ENCODE results near the gene CPVL. TPM values are rescaled to one million over a fixed set of nuclear protein-coding genes. Genes with fewer than 3 reads are reported as not detected.

The CPVL gene
- total and polyA plus RNA-seq, 2 of the 8 experiments (the other 6 are each of a cell fraction or from before 2014, with no cell fraction given), result 40.0 to 55.0 TPM

DNA sequence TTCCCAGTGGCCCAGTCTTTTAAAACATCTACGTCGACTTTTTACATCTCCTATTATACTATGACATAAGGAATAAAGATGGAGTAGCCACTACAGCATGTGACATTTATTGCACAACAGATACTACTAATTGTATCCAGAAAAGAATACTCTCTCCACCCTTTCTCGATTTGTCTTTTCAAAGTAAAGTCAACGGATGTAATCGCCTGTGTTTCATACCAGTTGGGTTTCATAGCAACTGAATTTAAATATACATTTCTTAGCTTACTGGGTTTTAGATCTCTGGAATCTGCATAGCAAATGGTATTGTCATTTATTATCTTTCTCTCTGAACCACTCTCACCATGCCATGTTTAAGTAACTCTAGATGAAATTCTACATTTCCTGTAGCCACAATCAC lies 101.8 kb downstream of the CPVL start:
- Histone ChIP-seq H3K27me3 (replicated peaks in 1 of 4; ENCODE audit: control insufficient read depth in 3 of 4, extremely low read depth in 1 of 4, insufficient read depth in 3 of 4, low read length in 3 of 4) (no peaks in the 10 kb centered on the region), H3K79me2 (ENCODE audit: control insufficient read depth in 1 of 2, insufficient read depth in 2 of 2, low read length in 2 of 2) (no peaks in the 10 kb centered on the region), H3K36me3 (ENCODE audit: control insufficient read depth in 2 of 4, insufficient read depth in 4 of 4, low read length in 3 of 4) (no peaks in the 10 kb centered on the region), H3K4me1 (replicated peaks in 1 of 4; ENCODE audit: control insufficient read depth in 3 of 4, insufficient read depth in 4 of 4, low read length in 3 of 4) (peaks cover 0 to 17% (median 6%) of the 10 kb centered on the region in 4 experiments; a peak in 2 of 7 replicates), H3K23ac (ENCODE audit: insufficient read length) (no peak overlapping the region), H2BK5ac (ENCODE audit: low read depth, low read length) (no peak overlapping the region), H2BK20ac (ENCODE audit: low read length) (no peak overlapping the region), H4K20me1 (replicated peaks in 1 of 2; ENCODE audit: control insufficient read depth in 1 of 2, insufficient read depth in 2 of 2, low read length in 2 of 2) (no peaks in the 10 kb centered on the region), H2AK5ac (ENCODE audit: low read depth, low read length) (no peak overlapping the region), H4K8ac (ENCODE audit: extremely low read depth, insufficient read depth, low read length) (no peak overlapping the region), H2BK15ac (ENCODE audit: low read length) (no peak overlapping the region), H3K14ac (ENCODE audit: insufficient read length) (no peak overlapping the region), H3K23me2 (ENCODE audit: low read depth, low read length) (no peaks in the 10 kb centered on the region), H2BK120ac (replicated peaks; ENCODE audit: low read depth, low read length) (no peak overlapping the region), H3K9me3 (ENCODE audit: insufficient read depth in 2 of 2, low read depth in 1 of 2, low read length in 1 of 2) (no peaks in the 10 kb centered on the region), H3K79me1 (ENCODE audit: low read depth, low read length) (no peaks in the 10 kb centered on the region), H3K9ac (replicated peaks in 1 of 4; ENCODE audit: extremely low read depth in 1 of 4, low read depth in 3 of 4, low read length in 3 of 4) (no peak overlapping the region), H4K5ac (ENCODE audit: insufficient read length, low read depth, low read length) (no peak overlapping the region), H2BK12ac (ENCODE audit: low read depth, low read length) (no peak overlapping the region), H3K4me2 (ENCODE audit: insufficient read depth in 1 of 2, low read depth in 2 of 2, low read length in 2 of 2) (no peak overlapping the region), H3K56ac (replicated peaks; ENCODE audit: insufficient read length, low read depth, low read length) (no peak overlapping the region), H4K91ac (replicated peaks; ENCODE audit: insufficient read length, low read length) (no peak overlapping the region), H3K4ac (replicated peaks; ENCODE audit: insufficient read length, low read depth, low read length) (no peak overlapping the region), H2AFZ (ENCODE audit: low read length) (no peak overlapping the region), H3K18ac (ENCODE audit: extremely low read depth, low read length) (no peak overlapping the region), H3K4me3 (ENCODE audit: extremely low read depth in 1 of 4, insufficient read depth in 2 of 4, low read depth in 3 of 4, low read length in 4 of 4) (no peak overlapping the region), H3K27ac (ENCODE audit: low read depth, low read length) (no peak overlapping the region)
- POLR2A ChIA-PET (ENCODE audit: partially characterized antibody), result no interaction called here
- no peak for DNase-seq (ENCODE audit: low read depth in 1 of 2, low spot score in 2 of 2)
- TF ChIP-seq EGR1 (IDR thresholded peaks at IDR 0.05; ENCODE audit: borderline replicate concordance, low read depth, low read length), result no peak
- TF ChIP-seq, protein P1, sequence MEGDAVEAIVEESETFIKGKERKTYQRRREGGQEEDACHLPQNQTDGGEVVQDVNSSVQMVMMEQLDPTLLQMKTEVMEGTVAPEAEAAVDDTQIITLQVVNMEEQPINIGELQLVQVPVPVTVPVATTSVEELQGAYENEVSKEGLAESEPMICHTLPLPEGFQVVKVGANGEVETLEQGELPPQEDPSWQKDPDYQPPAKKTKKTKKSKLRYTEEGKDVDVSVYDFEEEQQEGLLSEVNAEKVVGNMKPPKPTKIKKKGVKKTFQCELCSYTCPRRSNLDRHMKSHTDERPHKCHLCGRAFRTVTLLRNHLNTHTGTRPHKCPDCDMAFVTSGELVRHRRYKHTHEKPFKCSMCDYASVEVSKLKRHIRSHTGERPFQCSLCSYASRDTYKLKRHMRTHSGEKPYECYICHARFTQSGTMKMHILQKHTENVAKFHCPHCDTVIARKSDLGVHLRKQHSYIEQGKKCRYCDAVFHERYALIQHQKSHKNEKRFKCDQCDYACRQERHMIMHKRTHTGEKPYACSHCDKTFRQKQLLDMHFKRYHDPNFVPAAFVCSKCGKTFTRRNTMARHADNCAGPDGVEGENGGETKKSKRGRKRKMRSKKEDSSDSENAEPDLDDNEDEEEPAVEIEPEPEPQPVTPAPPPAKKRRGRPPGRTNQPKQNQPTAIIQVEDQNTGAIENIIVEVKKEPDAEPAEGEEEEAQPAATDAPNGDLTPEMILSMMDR (IDR thresholded peaks at IDR 0.05; ENCODE audit: control extremely low read depth in 1 of 3, insufficient read depth in 1 of 3, low read depth in 1 of 3, low read length in 3 of 3), result no peak
- no peak for TF ChIP-seq KDM1A (IDR thresholded peaks at IDR 0.05; ENCODE audit: borderline replicate concordance, low read length)
- no peak for TF ChIP-seq EP300 (IDR thresholded peaks at IDR 0.05; ENCODE audit: borderline replicate concordance in 1 of 2, low read depth in 2 of 2, low read length in 2 of 2)
- no peak for TF ChIP-seq BACH1 (IDR thresholded peaks at IDR 0.05; ENCODE audit: low read length)
- TF ChIP-seq CBX8 (IDR thresholded peaks at IDR 0.05; ENCODE audit: borderline replicate concordance, low read depth, low read length), result no peak
- TF ChIP-seq NRF1 (IDR thresholded peaks at IDR 0.05; ENCODE audit: low read depth, low read length), result no peak
- TF ChIP-seq EZH2 (IDR thresholded peaks at IDR 0.05; ENCODE audit: low read depth, low read length, severe bottlenecking), result no peak
- FAIRE-seq, result no peak
- CTCF ChIA-PET (ENCODE audit: partially characterized antibody), result interaction anchor here (0.6 to 1.4 kb wide), 2 partner anchors 22 to 122 kb away, joined by 3 to 5 read pairs; no protein-coding TSS in a partner anchor
- whole genome bisulfite sequencing, 2 experiments (ENCODE audit: extremely low coverage in 1 of 2, insufficient coverage in 1 of 2, insufficient read length in 1 of 2, insufficient replicate concordance in 2 of 2, low coverage in 1 of 2, low lambda C conversion rate in 2 of 2, missing lambda C conversion rate in 1 of 2), result 76% methylated on average over 5 of the region's 5 CpGs; no CpG with 5 or more reads in 1 of the 2 experiments

All from H1 (cell line).